Fibroblast of skin of left biceps (primary cell): ENCODE results near the gene EGR1.
"Not testable (repeated sequence)": the region's sequence is repeated elsewhere in the genome, so short reads cannot be mapped to it uniquely, and the experiment has no call there.

Experiments
- DNase-seq, 2 experiments: peaks; one replicate each; pipeline ENCODE4 v3.0.0-alpha.2; 2013; ENCODE audit warnings: low read depth in 2 of 2

The EGR1 gene

GRCh38 chr5:138506370-138507306 lies 41.4 kb downstream of the EGR1 start:
- no peak for DNase-seq

GRCh38 chr5:138507485-138507884 lies 42.2 kb downstream of the EGR1 start:
- not testable (repeated sequence) for DNase-seq

- no peak for DNase-seq
These were observed 43.7 kb downstream of the EGR1 start for GRCh38 chr5:138508958-138509357.

- no peak for DNase-seq
These were observed 48.7 kb downstream of the EGR1 start for GRCh38 chr5:138514021-138514420.

GRCh38 chr5:138515556-138516245 lies 50.4 kb downstream of the EGR1 start:
- no peak for DNase-seq

- DNase-seq: no peak
These were observed 52.2 kb downstream of the EGR1 start for GRCh38 chr5:138517437-138517836.
